AG08396 (cell line): ENCODE measurements around the gene SH3BP1.
A peak's percentile ranks its signal among the peaks of the same experiment; 100 is the strongest.
"Not testable (repeated sequence)": the region's sequence is repeated elsewhere in the genome, so short reads cannot be mapped to it uniquely, and the experiment has no call there.

Experiments
- DNase-seq: peaks from one replicate; pipeline ENCODE4 v3.0.0; 2012; ENCODE audit warnings: low spot score, mixed read lengths

The SH3BP1 gene

GRCh38 chr22:37639070-37639760 is at the start of gene SH3BP1:
Gene SH3BP1 (plus strand): TSS chr22:37639669. CDS start chr22:37639788, 119 bp downstream.
- DNase-seq = peak; percentile 81

DNA sequence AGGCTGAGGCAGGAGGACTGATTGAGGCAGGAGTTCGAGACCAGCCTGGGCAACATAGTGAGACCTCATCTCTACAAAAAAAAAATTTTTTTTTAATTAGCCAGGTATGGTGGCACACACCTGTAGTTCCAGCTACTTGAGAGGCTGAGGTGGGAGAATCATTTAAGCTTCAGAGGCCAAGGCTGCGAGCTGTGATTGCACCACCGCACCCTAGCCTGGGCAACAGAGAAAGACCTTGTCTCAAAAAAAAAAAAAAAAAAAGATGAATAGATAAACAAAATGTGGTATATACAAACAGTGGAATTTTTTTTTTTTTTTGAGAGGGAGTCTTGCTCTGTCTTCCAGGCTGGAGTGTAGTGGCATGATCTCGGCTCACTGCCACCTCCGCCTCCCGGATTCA is 48.4 kb upstream of the SH3BP1 start:
- not testable (repeated sequence) for DNase-seq

GRCh38 chr22:37591823-37592404 is 47.6 kb upstream of the SH3BP1 start:
- DNase-seq = no peak

- no peak for DNase-seq
Observed at GRCh38 chr22:37594237-37594636, 45.2 kb upstream of the SH3BP1 start.

- DNase-seq = no peak
Observed at GRCh38 chr22:37599153-37599552, 40.3 kb upstream of the SH3BP1 start.

GRCh38 chr22:37601203-37601539 is 38.3 kb upstream of the SH3BP1 start:
- no peak for DNase-seq

DNA sequence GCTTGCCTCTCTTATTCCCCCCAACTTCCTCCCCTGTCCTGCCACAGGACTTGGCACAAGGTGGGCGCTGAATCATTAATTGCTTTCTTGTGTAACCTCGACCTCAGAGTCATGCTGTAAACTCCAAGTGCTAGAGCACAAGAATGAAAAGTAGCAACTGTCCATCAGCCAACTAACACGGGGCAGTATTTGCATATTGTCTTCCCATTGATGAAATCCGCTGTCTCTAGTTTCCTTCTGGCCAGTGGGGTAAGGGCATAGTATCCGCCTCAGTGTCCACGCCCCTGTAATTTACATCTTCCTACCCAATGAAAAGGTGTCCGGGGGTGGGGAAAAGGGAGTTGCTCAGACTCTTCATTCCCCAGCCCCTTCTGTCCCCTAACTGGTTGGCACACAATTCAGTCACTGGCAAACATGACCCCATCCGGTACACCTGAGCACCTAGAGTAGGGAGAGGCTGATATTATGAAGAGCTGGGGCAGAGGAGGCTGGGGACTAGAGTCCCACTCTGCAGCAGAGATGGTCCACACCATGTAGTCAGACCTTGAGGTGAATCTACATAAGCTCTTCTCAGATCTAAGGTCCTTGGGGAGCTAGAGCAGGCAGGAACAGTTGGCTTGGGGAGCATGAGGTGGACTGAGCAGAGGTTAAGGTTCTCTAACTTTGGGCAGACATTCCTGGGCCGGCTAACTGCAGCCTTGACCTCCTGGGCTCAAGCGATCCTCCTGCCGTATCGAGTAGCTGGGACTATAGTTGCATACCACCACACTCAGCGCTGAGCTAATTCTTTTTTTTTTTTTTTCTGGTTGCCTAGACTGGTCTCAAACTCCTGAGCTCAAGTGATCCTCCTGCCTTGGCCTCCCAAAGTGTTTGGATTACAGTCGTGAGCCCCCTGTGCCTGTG is 37.7 kb upstream of the SH3BP1 start:
- no peak for DNase-seq

DNA sequence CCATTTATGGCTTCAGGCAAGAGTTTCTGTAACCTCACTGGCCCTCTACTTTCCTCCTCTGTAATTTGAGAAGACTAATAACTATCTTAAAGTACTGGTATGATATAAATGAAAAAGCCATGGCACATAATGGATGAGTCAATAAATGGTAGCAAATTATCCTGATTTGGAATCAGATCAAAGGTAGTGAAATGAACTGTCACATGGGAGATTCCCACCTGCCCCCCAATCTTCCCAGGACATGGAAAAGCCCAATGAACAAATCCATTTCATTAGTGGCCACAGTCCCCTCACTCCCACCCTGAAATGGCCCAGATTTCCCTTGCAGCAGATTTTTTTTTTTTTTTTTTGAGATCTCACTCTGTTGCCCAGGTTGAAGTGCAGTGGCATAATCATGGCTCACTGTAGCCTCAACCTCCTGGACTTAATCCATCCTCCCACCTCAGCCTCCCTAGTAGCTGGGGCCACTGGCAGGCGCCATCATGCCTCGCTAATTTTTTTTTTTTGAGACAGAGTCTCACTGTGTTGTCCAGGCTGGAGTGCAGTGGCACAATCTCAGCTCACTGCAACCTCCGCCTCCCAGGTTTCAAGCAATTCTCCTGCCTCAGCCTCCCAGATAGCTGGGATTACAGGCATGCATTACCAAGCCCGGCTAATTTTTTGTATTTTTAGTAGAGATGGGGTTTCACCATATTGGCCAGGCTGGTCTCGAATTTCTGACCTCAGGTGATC is 36.8 kb upstream of the SH3BP1 start:
- DNase-seq = not testable (repeated sequence)

GRCh38 chr22:37604074-37604473 is 35.4 kb upstream of the SH3BP1 start:
- no peak for DNase-seq

DNA sequence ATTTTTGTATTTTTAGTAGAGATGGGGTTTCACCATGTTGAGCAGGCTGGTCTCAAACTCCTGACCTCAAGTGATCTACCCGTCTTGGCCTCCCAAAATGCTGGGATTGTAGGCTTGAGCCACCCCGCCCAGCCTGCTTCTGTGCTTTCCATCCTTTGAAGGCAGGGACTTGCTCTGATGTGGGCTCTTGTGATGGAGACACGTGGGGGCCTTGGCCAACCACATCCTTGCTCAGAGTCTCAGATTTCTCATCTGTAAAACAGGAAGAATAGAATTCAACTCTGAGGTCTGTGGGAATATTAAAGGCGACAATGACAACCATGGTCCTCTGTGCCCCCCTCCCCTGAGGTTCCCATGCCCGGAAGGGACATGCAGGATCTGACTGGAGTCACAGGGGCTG is 34.6 kb upstream of the SH3BP1 start:
- no peak for DNase-seq

- peak; percentile 79 for DNase-seq
Observed at GRCh38 chr22:37607010-37607934, 32.2 kb upstream of the SH3BP1 start.

GRCh38 chr22:37607935-37608476 is 31.5 kb upstream of the SH3BP1 start:
- no peak for DNase-seq

DNA sequence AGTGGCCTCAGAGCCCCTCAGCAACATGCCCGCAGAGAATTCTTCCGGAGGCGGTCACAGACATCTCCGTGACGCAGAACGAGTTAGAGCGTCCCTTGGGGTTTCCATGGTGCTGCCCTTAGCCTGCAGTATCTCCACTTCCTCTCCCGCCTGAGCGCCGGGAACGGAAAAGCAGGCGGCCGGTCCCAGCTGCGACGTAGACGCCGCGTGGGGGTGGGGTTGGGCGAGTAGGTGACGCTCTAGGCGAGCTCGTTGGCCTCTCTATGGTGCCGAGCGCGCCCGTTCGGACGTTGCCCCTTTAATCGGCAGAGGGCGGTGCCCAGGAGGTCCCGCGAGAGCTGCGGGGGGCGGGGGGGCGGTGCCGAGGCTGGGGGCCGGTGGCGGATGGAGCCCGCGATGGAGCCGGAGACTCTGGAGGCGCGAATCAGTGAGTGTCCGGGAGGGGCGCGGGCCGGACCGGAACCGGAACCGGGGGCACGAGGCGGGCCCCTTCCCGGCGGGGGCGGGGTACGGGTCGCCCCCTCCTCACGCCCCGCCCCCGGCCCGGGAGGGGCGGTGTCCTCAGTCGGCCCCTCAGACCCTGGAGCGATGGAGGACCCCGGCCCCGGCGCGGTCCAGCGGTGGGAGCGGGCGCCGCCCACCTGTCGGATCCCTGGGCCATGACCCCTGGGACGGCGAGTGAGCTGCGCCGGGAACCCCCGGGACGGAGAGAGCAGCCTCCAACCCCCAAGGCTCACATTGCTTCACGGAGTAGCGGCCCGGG is 30.8 kb upstream of the SH3BP1 start, which contains the start of gene GGA1:
Gene GGA1, plus strand, starts transcription at position 358 of the 763 bp plus-strand sequence. Its CDS starts 27 bp downstream, at position 385.
- DNase-seq = peak; percentile 98

DNA sequence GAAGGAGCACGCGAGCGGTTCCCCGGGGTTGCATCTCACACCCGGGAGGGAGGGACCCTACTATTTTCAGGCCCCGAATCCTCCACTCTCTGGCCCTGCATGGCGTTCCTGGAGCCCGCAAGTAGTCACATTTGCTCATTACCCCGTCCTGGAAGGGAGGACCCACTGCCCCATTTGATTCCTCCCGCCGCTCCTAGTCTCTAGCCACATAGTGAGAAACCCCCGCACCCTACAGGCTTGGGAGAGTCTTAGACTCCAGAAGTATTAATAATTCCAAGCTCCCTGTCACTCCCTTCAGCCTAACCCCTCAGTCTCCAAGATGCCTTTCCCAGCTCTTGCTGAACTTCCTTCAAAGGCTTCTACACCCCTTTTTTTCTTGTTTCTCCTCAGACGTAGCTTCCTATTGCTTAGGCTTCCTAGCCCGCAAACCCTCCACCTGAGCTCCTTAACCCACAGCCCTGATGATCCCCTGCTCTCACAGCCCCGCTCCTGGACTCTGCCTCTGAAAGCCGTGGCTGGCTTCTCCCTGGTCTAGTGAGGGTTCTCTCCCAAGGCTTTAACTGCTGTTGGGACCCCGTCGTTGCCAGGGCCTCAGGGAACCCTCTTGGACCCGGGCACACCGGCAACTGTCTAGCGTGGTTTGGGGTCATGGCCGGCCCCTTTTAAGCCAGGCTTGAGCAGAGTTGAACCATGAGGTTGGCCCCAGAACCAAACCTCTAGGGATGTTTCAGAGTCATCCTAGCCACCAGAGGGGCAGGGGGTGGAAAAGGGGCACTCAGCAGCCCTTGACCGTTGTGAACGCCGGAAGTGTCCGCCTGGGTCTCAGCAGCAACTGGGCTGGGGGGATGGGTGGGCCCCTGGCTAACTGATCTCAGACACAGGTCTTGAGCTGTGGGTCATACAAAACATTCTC is 30.0 kb upstream of the SH3BP1 start:
- peak; percentile 54 for DNase-seq

- DNase-seq = not testable (repeated sequence)
Observed at GRCh38 chr22:37610153-37610475, 29.4 kb upstream of the SH3BP1 start.

GRCh38 chr22:37610480-37611129 is 28.9 kb upstream of the SH3BP1 start:
- no peak for DNase-seq

DNA sequence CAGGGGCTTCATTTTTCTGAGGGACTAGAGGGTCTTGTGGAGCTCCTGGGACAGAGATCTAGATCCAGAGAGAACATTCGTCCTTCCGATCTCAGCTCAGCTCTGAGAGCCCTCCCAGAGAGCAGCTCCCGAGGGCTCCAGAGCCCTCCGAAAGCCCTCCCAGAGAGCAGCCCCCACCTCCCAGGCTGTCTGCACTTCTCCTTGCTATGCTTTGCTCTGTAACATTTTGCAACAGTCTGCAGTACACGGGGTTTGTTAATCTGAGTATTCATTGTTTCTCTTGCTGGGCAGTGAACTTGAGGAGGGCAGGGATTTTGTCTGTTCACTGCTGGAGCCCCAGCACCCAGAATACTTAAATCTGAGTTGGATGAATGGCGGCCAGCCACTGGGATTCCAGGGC is 28.3 kb upstream of the SH3BP1 start:
- no peak for DNase-seq
